Limb (tissue), 2 donors: ENCODE measurements around the gene SAMSN1.

Experiments
- DNase-seq, 2 donors: peaks; one replicate each; pipeline ENCODE4 v3.0.0-alpha.2; 2016; ENCODE audit errors: extremely low spot score in 2 of 2

Gene SAMSN1

GRCh38 chr21:14484188-14485009 is 61.7 kb downstream of the SAMSN1 start:
- DNase-seq, result no peak

- no peak for DNase-seq
Observed at GRCh38 chr21:14483296-14483695, 62.8 kb downstream of the SAMSN1 start.

GRCh38 chr21:14482165-14482564 is 64.0 kb downstream of the SAMSN1 start:
- no peak for DNase-seq

- no peak for DNase-seq
Observed at GRCh38 chr21:14480411-14481031, 65.6 kb downstream of the SAMSN1 start.

DNA sequence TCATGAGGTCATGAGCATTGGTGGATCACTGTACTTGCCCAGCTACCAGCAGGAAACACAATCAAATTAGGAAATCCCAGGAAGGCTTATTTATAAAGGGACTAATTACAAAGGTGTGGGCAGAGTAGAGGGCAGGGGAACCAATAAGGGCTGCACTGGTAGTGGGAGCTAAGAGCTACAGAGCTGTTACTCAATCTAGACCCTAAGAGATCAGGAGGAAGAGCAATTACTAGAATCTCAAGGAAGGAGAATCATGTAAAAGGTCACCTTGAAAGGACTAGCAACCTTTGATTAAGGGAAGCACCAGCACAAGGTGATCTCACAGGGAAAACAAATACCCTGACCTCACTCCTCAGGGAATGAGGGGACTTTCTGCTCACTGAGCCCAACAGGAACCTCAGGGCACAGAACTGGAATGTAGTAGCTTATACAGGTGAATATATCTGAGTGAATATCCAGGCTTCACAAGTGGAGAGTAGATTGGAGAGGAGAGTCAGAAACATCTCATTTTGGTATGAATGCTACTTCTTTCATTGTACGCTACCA is 66.8 kb downstream of the SAMSN1 start:
- no peak for DNase-seq

GRCh38 chr21:14477841-14478240 is 68.3 kb downstream of the SAMSN1 start:
- no peak for DNase-seq

DNA sequence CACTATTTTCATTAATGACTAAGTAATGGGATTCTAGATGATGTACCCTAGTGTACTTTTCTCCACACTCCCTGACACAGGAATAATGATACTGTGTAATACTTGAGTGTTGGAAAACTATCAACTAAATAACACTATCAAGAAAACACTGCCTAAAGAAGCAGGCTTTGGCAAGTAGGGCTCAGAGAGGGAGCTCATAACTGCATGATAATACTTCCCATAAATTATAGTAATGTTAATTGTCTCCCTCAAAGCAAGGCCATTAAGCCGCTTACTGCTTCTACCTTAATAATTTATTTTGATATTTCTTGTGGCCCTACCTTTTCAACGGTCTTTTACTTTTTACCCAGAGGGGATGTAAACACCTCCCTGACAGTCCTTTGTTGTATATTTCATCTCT is 69.0 kb downstream of the SAMSN1 start:
- DNase-seq, result no peak

GRCh38 chr21:14474995-14475394 is 71.1 kb downstream of the SAMSN1 start:
- no peak for DNase-seq

DNA sequence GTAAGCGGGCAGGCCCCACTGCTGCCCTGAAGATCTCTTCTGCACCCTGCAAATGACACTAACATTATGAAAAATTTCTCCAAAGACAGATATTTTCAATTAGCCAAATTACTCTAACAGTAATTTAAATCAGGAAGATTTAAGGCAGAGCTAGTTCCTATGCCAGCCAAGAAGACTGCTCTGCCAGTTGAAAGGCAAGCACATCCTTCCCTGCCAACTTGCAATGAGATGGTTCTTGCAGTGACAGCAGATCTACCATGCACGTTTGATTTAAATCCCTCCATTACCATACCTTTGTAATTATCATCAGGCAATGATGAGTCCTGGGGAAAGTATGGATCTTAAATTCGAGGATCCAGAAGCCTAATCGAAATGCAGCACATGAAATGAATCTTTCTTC is 76.5 kb downstream of the SAMSN1 start:
- DNase-seq, result no peak

DNA sequence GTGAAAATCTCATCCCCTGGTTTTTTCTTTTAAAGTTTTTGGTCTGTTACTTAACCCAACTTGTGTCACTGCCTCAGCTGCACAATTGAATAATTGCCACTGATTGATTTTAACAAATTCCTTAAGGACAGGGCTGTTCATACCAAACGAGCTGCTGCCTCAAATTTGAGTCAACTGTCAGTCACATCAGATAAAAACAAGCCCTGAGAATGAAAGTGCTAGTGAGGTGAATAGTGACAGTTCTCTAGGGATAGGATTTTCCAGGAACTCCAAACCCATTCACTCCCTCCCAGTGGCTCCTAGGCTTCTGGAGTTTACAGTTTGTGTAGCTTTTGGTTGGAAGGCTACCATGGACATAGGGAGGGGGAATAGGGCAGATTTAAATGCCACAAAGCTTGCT is 79.4 kb downstream of the SAMSN1 start:
- DNase-seq, result no peak

GRCh38 chr21:14457762-14458161 is 88.4 kb downstream of the SAMSN1 start:
- no peak for DNase-seq

- no peak for DNase-seq
Observed at GRCh38 chr21:14456911-14457310, 89.2 kb downstream of the SAMSN1 start.

DNA sequence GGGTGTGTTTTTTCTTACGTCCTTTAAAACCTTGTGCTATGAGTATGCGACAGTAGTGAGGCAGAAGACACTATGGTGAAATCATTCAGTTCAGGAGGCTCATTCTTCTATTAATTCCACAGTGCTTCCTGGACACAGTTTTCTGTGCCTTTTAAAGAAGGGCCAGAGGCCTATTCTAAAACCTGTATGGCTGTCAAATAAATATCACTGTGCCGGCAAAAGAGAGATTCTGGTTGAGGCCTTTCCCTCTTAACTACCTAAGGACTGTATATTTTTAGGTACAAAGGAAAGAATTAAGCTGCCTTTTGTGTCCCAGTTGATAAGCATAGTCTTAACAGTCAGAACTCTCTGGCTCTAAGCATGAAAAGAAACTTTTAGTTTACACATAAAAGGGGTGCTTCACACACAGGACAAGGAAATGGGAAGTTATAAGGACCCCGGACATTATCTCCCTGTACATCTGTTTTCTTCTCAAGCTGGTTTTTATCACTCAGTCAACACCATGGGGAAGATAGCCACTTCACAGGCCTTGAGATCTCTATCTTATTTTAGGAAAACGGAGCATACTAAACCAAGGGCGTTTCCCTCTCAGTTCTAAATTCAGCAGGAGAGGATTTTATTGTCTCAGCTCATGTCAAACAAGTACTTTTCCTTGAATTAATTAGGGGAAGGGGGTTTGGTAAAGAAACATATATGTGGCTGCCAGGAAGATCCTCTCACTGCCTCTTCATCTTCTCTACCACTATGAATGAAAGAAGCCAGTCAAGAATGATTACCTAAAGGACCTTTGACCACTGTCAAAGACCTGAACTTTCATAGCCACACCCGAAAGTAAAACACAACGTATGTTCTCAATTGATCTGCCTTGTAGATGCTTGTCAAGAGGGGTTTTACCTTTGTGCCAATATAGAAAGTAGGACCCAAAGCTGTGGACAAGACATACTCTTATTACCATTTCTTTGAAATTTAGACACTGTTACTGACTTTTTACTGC is 91.8 kb downstream of the SAMSN1 start:
- no peak for DNase-seq

GRCh38 chr21:14453339-14454015 is 92.6 kb downstream of the SAMSN1 start:
- DNase-seq, result no peak

DNA sequence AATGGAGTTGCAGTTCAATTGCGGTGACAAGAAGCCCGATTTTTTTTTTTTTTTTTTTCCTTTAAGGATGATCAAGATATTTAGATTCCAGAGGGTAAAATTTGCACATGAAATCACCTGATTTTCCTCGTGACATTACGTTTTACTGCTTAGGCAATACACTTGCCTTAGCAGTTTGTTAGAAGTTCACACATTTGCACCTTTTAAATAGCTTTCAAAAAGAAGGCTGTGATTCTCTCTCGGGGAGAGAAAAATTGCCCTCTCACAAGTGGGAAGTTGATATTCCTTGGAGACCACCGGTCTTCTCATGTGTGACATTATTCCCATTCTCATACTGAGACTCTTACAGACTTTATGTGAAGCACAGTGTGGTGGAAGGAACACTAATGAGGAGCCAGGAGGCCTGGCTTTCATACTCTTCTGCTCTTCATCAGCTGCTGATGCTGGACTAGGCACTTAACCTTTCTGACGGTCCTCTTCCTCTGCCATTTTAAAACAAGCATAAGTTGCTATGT is 93.3 kb downstream of the SAMSN1 start:
- DNase-seq, result no peak

GRCh38 chr21:14452031-14452726 is 93.9 kb downstream of the SAMSN1 start:
- DNase-seq, result no peak

GRCh38 chr21:14451546-14451945 is 94.6 kb downstream of the SAMSN1 start:
- DNase-seq, result no peak

DNA sequence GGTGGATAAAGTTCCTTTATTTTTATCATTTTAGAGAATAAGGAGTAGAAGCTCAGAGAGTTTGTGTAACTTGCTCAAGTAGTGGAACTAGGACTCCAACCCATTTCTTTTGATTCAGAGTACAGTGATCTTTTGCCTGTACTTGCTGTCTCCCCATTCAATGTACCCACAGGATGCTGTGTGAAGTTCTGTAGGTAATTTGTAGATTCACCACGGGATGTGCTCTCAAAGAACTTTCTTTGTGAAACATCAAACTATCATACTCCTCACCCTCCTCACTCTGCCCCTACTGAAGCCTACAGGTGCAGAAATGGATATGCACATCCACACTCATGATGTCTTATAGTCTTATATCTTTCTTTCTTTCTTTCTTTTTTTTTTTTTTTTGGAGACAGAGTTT is 97.3 kb downstream of the SAMSN1 start:
- no peak for DNase-seq

- no peak for DNase-seq
Observed at GRCh38 chr21:14438211-14438610, 107.9 kb downstream of the SAMSN1 start.

DNA sequence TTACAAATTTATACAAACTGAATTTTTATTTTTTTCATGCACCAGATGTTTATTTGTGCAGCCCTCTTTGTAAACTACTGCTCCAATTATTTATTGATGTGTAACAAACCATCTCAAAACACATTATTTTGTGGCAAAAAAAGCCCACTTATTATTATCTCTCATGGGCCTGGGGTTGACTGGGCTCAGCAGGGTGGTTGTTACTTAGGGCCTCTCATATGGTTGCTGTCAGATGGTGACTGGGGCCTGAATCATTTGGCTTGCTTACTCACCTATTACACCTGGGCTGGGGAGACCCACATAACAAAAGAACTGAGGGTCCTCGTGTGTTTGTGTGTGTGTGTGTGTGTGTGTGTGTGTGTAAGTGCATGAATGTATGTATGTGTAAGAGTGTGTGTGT is 110.7 kb downstream of the SAMSN1 start:
- DNase-seq, result no peak
